Amniotic stem cell (primary cell): ENCODE results near the gene LRMDA.

Experiments used
- DNase-seq: peaks from one replicate; lab custom pipeline; 2025; lab: John Stamatoyannopoulos, UW

The LRMDA gene

GRCh38 chr10:76270464-76270863 lies 839.0 kb downstream of the LRMDA start:
- no peak for DNase-seq

GRCh38 chr10:76274933-76275332 lies 843.5 kb downstream of the LRMDA start:
- no peak for DNase-seq

GRCh38 chr10:76278811-76279460 lies 847.5 kb downstream of the LRMDA start:
- DNase-seq: no peak

GRCh38 chr10:76281659-76282058 lies 850.2 kb downstream of the LRMDA start:
- DNase-seq: no peak

- no peak for DNase-seq
Observed at GRCh38 chr10:76282061-76283025, 850.9 kb downstream of the LRMDA start.

- DNase-seq: no peak
Observed at GRCh38 chr10:76284351-76284750, 852.9 kb downstream of the LRMDA start.

GRCh38 chr10:76285012-76285411 lies 853.6 kb downstream of the LRMDA start:
- DNase-seq: peak; percentile 65

GRCh38 chr10:76285515-76285914 lies 854.1 kb downstream of the LRMDA start:
- no peak for DNase-seq

GRCh38 chr10:76286536-76286935 lies 855.1 kb downstream of the LRMDA start:
- DNase-seq: no peak

GRCh38 chr10:76287856-76288255 lies 856.4 kb downstream of the LRMDA start:
- DNase-seq: no peak

GRCh38 chr10:76291175-76291574 lies 859.8 kb downstream of the LRMDA start:
- no peak for DNase-seq

- no peak for DNase-seq
Observed at GRCh38 chr10:76291885-76292284, 860.5 kb downstream of the LRMDA start.

- no peak for DNase-seq
Observed at GRCh38 chr10:76296957-76297356, 865.5 kb downstream of the LRMDA start.

GRCh38 chr10:76297358-76297757 lies 865.9 kb downstream of the LRMDA start:
- no peak for DNase-seq

- no peak for DNase-seq
Observed at GRCh38 chr10:76297780-76298281, 866.4 kb downstream of the LRMDA start.

GRCh38 chr10:76298329-76298728 lies 866.9 kb downstream of the LRMDA start:
- DNase-seq: no peak

- DNase-seq: no peak
Observed at GRCh38 chr10:76299501-76299900, 868.1 kb downstream of the LRMDA start.

- DNase-seq: no peak
Observed at GRCh38 chr10:76301211-76301610, 869.8 kb downstream of the LRMDA start.

GRCh38 chr10:76301950-76302349 lies 870.5 kb downstream of the LRMDA start:
- DNase-seq: no peak

- no peak for DNase-seq
Observed at GRCh38 chr10:76302481-76302880, 871.1 kb downstream of the LRMDA start.

- DNase-seq: no peak
Observed at GRCh38 chr10:76302961-76303630, 871.7 kb downstream of the LRMDA start.

- DNase-seq: peak; percentile 29
Observed at GRCh38 chr10:76303682-76304316, 872.4 kb downstream of the LRMDA start.
